GM18861 (cell line): ENCODE measurements around the gene NAV2.

Experiments used
- ATAC-seq: cut with Tn5 transposase; IDR thresholded peaks from one replicate; pipeline ENCODE4 v1.9.1; 2021; ENCODE audit not compliant: unreplicated experiment

The NAV2 gene

GRCh38 chr11:19827399-19828135, 114.9 kb downstream of the NAV2 start:
- no peak for ATAC-seq

- no peak for ATAC-seq
These were observed 115.9 kb downstream of the NAV2 start for GRCh38 chr11:19828382-19829108.

- ATAC-seq: no peak
These were observed 116.6 kb downstream of the NAV2 start for GRCh38 chr11:19829109-19829837.

GRCh38 chr11:19832086-19832750, 119.6 kb downstream of the NAV2 start:
- no peak for ATAC-seq

GRCh38 chr11:19832901-19833300, 120.3 kb downstream of the NAV2 start:
- no peak for ATAC-seq

GRCh38 chr11:19834771-19835170, 122.1 kb downstream of the NAV2 start:
- no peak for ATAC-seq

- ATAC-seq: no peak
These were observed 124.0 kb downstream of the NAV2 start for GRCh38 chr11:19836666-19837065.

- ATAC-seq: no peak
These were observed 126.5 kb downstream of the NAV2 start for GRCh38 chr11:19838994-19839768.

- no peak for ATAC-seq
These were observed 128.3 kb downstream of the NAV2 start for GRCh38 chr11:19840961-19841360.

GRCh38 chr11:19842505-19842904, 129.9 kb downstream of the NAV2 start:
- no peak for ATAC-seq

- ATAC-seq: no peak
These were observed 130.4 kb downstream of the NAV2 start for GRCh38 chr11:19843079-19843478.

- ATAC-seq: no peak
These were observed 131.4 kb downstream of the NAV2 start for GRCh38 chr11:19844012-19844411.

- no peak for ATAC-seq
These were observed 132.2 kb downstream of the NAV2 start for GRCh38 chr11:19844806-19845205.

- ATAC-seq: no peak
These were observed 133.0 kb downstream of the NAV2 start for GRCh38 chr11:19845626-19846025.

- no peak for ATAC-seq
These were observed 134.1 kb downstream of the NAV2 start for GRCh38 chr11:19846654-19847305.

- no peak for ATAC-seq
These were observed 135.6 kb downstream of the NAV2 start for GRCh38 chr11:19848219-19848618.

GRCh38 chr11:19849107-19849789, 136.6 kb downstream of the NAV2 start:
- no peak for ATAC-seq

GRCh38 chr11:19849947-19850593, 137.4 kb downstream of the NAV2 start:
- ATAC-seq: no peak

- no peak for ATAC-seq
These were observed 139.7 kb downstream of the NAV2 start for GRCh38 chr11:19852288-19852687.
